ENCODE data around the gene GHR.

Gene GHR

DNA sequence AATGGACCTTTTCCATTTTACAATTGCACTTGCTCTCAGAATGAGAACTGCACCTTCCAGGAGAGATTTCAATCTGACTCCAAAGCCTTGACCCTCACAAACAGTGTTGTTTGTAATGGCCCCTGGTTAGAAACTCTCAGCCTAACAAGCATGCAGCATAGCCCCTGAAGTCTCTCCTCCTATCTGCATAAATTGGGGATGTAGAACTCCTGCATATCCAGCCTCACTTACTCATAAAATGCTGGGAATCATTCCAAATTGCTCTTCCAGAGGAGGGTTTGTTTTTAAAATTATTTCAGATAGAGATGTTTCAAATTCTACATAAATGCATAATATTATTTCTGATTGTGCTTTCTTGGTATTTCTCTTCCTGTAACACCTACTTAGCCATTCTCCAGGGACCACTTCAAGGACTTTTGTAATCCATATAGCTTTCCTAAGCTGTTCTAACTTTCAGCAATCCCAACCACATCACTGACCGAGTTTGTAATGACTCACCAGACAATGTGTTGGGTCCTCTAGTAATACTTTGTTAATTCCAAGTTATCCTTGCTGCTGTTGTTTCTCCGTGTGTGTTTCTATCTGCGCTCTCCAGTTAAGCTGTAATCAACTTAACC, 189.6 kb downstream of the GHR start:
- peak; percentile 81 for DNase-seq

DNA sequence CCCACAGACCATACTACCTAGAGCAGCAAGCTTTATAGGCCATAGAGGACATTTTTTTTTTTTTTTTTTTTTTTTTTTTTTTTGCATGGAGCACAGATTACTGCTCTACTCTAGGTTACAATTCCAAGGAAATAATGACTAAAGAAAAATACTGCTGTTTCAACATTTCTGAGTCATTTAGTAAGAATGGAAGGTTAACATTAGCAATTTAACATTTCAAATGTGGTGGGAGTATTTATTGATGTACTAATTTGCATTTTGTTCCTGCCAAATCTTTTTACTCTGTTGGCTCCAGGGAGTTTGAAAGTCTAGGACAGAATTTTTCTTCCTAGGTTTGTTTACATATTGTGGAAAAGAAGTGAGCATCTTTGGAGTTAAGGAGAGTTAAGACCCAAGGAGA, 191.3 kb downstream of the GHR start:
- peak; percentile 37 for DNase-seq

DNA sequence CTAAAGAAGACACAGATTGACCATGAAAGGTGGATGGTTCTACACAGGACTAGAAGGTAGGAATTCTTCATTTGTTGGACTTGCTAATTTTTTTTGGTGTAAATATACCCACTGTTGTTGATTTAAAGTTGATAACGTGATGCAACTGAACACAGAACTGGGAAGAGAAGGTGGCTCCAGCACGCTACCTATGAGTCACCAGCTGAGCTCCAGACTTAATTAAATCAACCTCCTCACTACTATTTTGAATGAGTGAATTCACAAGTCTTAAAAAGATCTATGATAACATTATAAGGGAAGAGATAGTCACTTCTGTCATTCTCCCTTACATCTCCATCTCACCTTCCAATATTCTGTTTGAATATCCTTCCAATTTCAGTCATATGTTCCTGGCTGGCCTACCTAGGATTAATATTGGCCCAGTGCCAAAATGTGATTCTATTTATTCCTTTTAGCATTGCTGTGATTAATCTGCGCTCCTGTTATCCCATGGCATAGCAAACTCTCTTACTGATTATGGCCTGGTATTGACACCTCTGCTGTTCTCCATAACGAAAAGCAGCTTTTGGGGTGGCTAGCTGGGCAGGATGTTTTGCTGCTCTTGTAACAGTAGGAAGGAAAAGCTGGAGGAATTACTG, 197.5 kb downstream of the GHR start:
- no peak for DNase-seq

GRCh38 chr5:42621242-42621641, 198.0 kb downstream of the GHR start:
- DNase-seq = no peak

DNA sequence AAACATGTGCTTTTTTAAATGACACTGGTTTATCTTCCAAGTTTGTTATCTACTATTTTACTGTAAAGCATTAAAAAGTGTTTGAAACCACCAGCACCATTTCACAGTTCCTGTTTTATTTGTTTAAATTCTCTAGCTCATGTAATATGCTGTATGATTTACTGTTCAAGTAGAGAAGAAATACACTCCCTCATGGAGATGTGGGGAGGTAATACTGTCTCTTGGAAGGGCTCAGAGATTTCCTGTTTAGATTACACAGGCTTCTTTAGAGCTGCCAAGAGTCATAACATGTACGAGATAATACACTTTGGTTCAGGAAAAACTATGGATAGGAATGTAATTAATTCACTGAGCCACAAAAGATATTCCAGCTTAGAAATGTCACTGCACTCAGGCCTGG, 198.4 kb downstream of the GHR start:
- DNase-seq = peak; percentile 4

DNA sequence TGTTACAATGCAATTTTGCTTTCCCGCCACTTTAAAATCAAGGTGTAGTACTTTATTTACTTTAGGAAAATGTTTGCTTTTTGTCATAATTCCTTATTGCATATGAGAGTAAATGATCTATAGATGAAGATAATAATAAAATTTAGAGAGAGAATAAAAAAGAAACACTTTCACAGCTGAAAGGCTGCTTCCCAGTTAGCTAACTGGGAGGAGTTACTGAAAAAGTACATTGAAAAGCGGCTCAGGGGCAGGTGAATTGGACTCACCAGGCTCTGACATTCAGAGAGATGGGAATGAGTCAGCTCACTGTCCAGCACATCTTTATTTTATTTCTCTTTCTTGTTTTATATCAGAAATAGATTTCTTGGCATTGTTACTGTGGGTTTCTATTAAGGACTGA, 201.7 kb downstream of the GHR start:
- DNase-seq = no peak

- DNase-seq = no peak
Observed at GRCh38 chr5:42626462-42626861, 203.2 kb downstream of the GHR start.

GRCh38 chr5:42628821-42629220, 205.6 kb downstream of the GHR start:
- no peak for DNase-seq

DNA sequence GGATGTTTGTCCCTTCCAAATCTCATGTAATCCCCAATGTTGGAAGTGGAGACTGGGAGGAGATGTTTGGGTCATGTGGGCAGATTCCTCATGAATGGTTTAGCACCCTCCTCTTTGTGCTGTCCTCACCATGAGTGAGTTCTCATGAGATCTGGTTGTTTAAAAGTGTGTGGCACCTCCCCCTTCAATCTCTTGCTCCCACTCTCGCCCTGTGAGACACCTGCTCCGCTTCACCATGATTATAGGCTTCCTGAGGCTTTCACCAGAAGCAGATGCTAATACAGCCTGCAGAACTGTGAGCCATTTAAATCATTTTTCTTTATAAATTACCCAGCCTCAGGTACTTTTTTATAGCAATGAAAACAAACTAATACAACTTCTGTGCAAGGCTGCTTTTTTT, 206.0 kb downstream of the GHR start:
- DNase-seq = no peak

DNA sequence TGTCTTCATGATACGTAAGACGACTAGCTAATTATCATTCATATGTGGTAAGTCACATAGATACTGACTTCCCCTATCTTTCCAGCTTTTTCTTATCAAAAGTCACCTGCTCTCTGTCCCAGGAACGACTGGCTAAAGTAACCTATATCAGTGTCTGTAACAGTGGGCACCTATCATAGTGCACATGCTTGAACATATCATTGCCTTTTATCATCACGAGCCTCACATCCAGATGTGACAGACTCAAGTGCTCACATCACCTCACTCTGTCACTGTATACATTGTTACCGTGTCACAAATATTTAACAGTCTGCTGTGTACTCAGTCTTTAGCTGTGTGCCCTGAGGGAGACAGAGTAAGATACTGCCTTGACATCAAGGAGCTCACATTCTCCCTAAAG, 208.0 kb downstream of the GHR start:
- no peak for DNase-seq

- DNase-seq = no peak
Observed at GRCh38 chr5:42632354-42632900, 209.2 kb downstream of the GHR start.

DNA sequence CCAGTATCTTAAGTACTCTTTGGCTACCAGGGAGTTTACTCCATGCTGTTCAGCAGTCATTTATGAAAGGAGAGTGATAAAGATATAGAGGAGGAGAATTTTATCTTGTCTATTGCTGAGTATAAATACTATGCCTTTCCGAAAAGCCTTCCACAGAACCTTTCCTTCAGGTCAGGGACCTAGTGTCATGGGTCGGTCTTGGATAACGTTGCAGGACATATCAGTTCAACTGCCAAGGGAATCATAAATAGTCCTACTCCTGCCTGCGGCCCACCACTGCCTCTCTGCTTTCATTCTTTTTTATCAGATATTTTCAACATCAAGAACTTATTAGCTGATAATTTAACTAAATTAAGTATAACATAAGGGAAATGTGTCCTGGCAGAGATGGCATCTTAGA, 211.3 kb downstream of the GHR start:
- DNase-seq = no peak

GRCh38 chr5:42636425-42636824, 213.2 kb downstream of the GHR start:
- DNase-seq = peak; percentile 2

DNA sequence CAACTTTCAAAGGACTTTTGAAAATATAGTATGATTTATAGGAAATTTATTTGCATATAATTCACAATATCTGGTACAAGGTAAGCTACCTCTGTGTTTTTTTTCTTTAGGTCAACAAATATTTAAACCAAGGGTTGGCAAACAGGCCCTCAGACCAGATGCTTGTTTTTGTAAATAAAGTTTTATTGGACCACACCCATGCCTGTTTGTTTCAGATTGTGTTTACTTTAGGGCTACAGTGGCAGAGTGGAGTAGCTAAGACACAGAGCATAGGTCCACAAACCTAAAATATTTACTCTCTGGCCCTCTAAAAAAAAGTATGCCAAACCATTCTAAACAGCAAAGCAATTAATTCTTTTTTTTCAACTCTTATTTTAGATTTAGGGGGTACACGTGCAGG, 213.7 kb downstream of the GHR start:
- DNase-seq = no peak

DNA sequence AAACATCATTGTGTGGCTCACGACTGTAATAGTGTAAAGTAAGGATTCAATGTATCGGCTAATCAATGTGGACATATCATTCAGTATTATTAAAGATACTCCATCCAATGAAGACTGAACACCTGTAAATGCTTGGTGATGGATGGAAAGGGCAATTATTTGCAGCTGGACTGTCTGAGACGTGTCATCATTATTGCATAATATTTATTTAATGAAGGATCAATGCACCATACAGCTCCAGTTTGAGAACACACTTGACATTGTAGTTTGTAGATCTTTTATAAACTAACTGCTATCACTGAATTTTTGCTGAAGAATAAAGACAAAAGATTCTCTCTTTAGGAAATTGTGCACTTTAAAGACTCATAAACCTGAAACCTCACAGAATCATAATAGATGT, 215.7 kb downstream of the GHR start:
- no peak for DNase-seq

DNA sequence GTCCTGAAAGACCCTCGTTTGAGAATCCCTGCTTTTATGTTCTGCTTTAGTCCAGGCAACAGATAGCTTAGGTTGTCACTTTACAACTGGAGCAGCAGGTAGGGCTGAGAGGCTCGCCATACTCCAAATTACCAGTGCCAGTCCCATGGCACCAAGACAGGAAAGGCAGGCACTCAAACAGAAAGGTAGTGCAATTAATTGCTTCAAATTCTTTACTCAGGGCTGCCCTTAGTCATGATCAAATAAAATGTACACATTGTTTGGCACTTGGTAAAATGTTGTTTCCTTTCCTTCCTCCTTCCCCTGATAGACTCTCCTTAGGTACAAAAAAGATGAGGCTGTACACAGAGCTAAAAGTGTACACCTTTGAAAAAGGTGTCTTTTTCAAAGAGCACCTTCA, 217.6 kb downstream of the GHR start:
- no peak for DNase-seq

DNA sequence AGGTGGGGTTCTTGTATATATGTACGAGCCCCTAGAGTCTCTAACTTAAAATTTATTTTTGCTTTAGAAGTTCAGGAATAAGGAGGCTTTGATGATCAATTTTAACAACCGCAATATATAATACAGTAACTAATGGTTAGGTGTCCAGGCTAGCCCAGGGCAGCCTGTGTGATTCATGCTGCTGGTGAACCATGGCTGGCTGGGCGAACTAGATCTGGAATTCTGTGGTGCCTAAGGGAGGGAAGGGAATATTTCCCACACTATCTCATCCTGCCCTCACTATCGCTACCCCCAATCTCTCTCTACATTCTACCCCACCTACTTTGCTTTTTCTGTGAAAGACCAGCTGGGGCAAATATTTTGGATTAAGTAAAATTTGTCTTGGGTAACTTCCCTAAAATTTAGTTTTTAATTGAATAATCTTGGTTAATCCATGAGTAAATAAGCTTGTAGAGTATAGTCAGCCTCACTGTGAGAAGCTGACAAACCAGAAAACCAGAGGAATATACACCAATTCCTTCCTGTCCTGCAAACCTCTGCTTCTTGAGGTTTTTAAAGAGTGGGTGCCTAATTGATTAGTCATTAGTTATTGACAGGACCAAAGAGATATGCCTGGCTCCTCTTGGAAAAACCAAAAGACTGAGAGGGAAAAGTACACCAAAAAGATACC, 218.2 kb downstream of the GHR start:
- DNase-seq = peak; percentile 3

DNA sequence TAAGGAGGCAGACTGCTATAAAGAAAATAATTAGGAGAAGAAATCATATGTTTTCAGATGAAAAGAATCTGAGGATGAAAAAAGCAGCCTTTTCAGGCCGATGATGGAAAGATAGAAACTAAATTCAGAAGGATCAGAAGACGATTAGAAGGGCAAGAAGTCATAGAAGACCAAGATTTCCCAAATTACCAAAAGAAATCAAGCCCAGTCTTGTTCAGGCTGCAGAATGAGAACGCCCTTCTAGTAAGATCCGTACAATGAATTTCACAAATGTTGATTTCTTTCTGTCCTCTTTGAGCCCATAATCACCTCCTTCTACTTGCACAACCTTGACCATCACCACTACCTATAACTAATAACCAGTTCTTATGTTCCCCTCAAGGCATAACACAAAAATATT, 218.8 kb downstream of the GHR start:
- DNase-seq = no peak

DNA sequence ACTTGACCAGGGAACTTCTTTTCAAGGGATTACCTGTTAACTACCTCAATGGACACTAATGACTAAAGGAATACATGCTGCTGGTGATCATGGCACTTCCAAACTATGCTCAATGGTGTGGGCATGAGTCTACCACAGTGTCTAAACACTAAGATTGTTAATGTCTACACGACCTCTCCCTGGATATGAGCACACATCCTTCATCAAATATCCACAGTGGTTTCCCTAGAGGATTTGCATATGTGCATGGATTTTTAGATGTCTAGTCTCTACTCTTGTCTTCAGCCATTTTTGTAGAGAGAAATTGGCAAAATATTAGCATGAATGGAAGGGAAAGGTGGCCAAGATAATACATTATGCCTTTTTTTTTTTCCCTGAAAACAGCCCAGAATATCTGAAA, 220.1 kb downstream of the GHR start:
- DNase-seq = no peak

DNA sequence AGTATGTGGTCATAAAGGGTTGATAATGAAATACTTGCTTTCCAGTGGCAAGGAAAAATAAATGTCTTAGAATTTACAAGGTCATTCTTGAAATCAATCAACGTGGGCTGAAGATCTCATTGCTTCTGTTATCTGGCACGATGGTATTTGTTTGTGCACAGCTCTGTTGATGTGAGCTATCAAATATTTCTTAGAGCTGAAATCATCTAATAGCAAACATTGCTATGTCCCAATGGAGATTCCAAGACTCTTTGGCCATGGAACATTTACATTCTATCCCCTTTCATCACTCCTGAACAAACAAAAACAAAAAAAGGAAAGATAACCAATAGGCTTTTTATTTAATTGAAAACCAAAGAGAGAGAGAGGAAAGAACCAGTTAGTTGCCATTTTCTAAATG, 221.9 kb downstream of the GHR start:
- no peak for DNase-seq

DNA sequence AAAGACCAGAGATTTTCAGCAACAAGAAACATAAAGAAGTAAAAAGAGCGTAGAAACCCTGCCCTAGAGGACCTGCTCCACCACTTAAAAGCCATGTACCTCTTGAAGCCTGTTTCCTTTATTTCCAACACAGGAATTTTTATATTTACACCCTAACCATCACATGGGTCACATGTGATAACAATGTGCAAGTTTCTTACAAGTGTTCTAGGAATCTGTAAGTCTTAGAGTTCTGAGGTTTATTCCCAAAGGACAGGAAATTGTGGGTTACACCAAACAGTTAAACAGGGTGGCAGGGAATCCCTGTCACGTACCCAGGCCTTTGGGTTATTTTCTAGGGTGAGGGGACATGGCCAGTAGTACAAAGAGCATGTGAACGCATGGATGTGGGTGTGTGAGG, 224.8 kb downstream of the GHR start:
- DNase-seq = no peak

DNA sequence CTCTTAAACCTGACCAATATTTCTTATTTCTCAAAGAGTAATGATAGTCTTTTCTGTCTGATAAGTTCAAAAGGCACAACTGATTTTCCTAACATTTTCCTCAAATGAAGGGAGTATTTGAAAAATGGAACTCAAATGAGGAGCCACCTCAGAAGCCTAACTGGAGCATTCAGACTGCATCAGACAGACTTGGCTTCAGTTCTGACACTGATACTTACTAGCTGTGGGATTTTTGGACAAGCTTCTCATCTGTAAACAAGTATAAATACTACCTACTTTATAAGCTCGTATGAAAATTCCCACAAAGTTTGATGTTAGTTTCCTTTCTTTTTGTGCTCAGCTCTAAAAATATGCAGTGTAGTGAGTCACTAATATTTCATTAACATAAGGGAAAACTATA, 225.7 kb downstream of the GHR start:
- DNase-seq = no peak

DNA sequence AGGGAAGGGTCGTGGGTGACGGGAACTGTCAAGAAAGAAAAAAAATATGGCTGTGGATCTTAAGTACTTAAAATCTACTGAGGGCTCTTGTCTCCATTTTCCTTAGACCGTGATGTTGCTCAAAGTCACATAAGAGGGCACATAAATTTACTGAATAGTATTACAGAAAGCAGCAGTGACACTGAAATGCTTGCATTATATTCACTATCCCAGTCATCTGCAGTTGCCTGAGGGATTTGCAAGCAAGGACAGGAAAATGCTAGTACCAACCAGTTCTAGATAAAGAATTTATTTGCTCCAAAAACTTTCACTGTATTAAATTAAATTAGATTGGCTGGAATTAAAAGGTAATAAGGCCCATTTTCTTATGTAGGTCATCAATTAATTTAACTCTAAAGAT, 226.8 kb downstream of the GHR start:
- DNase-seq = no peak

GRCh38 chr5:42653705-42654104, 230.5 kb downstream of the GHR start:
- DNase-seq = no peak
